Endothelial cell of umbilical vein (primary cell): ENCODE measurements around the gene RAD23B. TPM values are rescaled to one million over a fixed set of nuclear protein-coding genes. Genes with fewer than 3 reads are reported as not detected.

Experiments used
- BruUV-seq: library from RNA; stranded (reverse); fragments of 400-500 nt; replicated peaks from 2 replicates; lab custom pipeline; 2021; lab: Mats Ljungman, UMichigan
- CTCF ChIA-PET: fragments of 300-600, 350-600 bp; sonication (Branson Sonifier 250); formaldehyde crosslinking; loops from one replicate; lab custom pipeline; 2021; ENCODE audit warnings: antibody characterized with exemption, inconsistent platforms; lab: Charles Lee
- POLR2A ChIA-PET: fragments of 300-600, 350-600 bp; sonication (Branson Sonifier 250); formaldehyde crosslinking; loops from one replicate; lab custom pipeline; 2021; ENCODE audit warnings: antibody characterized with exemption, inconsistent platforms; lab: Charles Lee
- DNase-seq: peaks from one replicate; pipeline ENCODE4 v3.0.0-alpha.2; 2011; ENCODE audit warnings: low read depth, low spot score
- FAIRE-seq: peaks from 2 replicates; lab custom pipeline; 2011; peaks lifted over from hg19 to GRCh38; lab: Jason Lieb, UNC
- H2AFZ ChIP-seq: 2 replicates; pipeline ENCODE4 v1.6.0; 2012; ENCODE audit warnings: low read depth, low read length, control low read depth, inconsistent platforms
- H3K27ac ChIP-seq: 2 replicates; pipeline ENCODE4 v1.5.1; 2011; ENCODE audit warnings: low read depth, mild to moderate bottlenecking, control low read depth, low read length, moderate library complexity; ENCODE audit not compliant: insufficient read depth
- H3K27me3 ChIP-seq, 2 experiments: 2 replicates each; pipeline versions ENCODE4 v1.6.0 to v1.6.1; 2011; ENCODE audit warnings: low read length in 2 of 2, mixed read lengths in 1 of 2; ENCODE audit not compliant: control insufficient read depth in 2 of 2, insufficient read depth in 2 of 2
- H3K36me3 ChIP-seq, 2 experiments: 2 replicates in 1 of 2; 3 replicates in 1 of 2; pipeline ENCODE4 v1.5.1; 2011; ENCODE audit warnings: low read length in 2 of 2, mild to moderate bottlenecking in 1 of 2, moderate library complexity in 1 of 2; ENCODE audit not compliant: control insufficient read depth in 2 of 2, insufficient read depth in 2 of 2; ENCODE audit errors: extremely low read depth in 1 of 2
- H3K4me1 ChIP-seq: 3 replicates; pipeline ENCODE4 v1.5.1; 2011; ENCODE audit warnings: mild to moderate bottlenecking, low read length; ENCODE audit not compliant: control insufficient read depth, insufficient read depth; ENCODE audit errors: extremely low read depth
- H3K4me2 ChIP-seq: 2 replicates; pipeline ENCODE4 v1.6.1; 2011; ENCODE audit warnings: low read length, control low read depth, mixed read lengths; ENCODE audit not compliant: insufficient read depth
- H3K4me3 ChIP-seq, 3 experiments: fragments of 200-600 bp in 1 of 3; sonication (generic), shearing (Covaris generic) in 1 of 3; replicated peaks in 1 of 3; 2 replicates each; pipeline ENCODE4 v1.5.1; 2011 to 2016; ENCODE audit warnings: control low read depth in 3 of 3, low read length in 3 of 3, mild to moderate bottlenecking in 2 of 3, inconsistent platforms in 1 of 3, low read depth in 1 of 3, moderate library complexity in 1 of 3; ENCODE audit not compliant: insufficient read depth in 1 of 3
- H3K79me2 ChIP-seq: 2 replicates; pipeline ENCODE4 v1.6.0; 2012; ENCODE audit warnings: low read length, inconsistent platforms; ENCODE audit not compliant: control insufficient read depth, insufficient read depth
- H3K9ac ChIP-seq: replicated peaks from 2 replicates; pipeline ENCODE3; 2011; ENCODE audit warnings: low read length, control low read depth; ENCODE audit not compliant: insufficient read depth; ENCODE audit errors: extremely low read depth
- H3K9me1 ChIP-seq: replicated peaks from 3 replicates; pipeline ENCODE4 v1.6.0; 2011; ENCODE audit warnings: mild to moderate bottlenecking, low read length; ENCODE audit not compliant: control insufficient read depth, insufficient read depth; ENCODE audit errors: extremely low read depth
- H3K9me3 ChIP-seq: replicated peaks from 2 replicates; pipeline ENCODE4 v1.5.1; 2012; ENCODE audit warnings: low read length, inconsistent platforms; ENCODE audit not compliant: control insufficient read depth, insufficient read depth
- H4K20me1 ChIP-seq: replicated peaks from 2 replicates; pipeline ENCODE3; 2011; ENCODE audit warnings: mild to moderate bottlenecking, low read length; ENCODE audit not compliant: control insufficient read depth, insufficient read depth; ENCODE audit errors: extremely low read depth
- CTCF ChIP-seq, 2 donors: IDR thresholded peaks; 1 replicate in 1 of 2; 2 replicates in 1 of 2; pipeline ENCODE4 v1.5.1; 2011; ENCODE audit warnings: low read length in 2 of 2, mild to moderate bottlenecking in 2 of 2, moderate library complexity in 2 of 2, control low read depth in 1 of 2, inconsistent platforms in 1 of 2, low read depth in 1 of 2; ENCODE audit not compliant: insufficient read depth in 1 of 2; ENCODE audit errors: extremely low read depth in 1 of 2
- EZH2 ChIP-seq: IDR thresholded peaks from 2 replicates; pipeline ENCODE4 v1.6.1; 2012; ENCODE audit warnings: borderline replicate concordance, low read depth, mild to moderate bottlenecking, moderate library complexity, low read length, inconsistent platforms; ENCODE audit not compliant: severe bottlenecking
- FOS ChIP-seq: IDR thresholded peaks from 2 replicates; pipeline ENCODE4 v1.6.1; 2011; ENCODE audit warnings: mild to moderate bottlenecking, low read length, moderate library complexity, borderline replicate concordance; ENCODE audit not compliant: insufficient read depth
- GATA2 ChIP-seq: IDR thresholded peaks from 2 replicates; pipeline ENCODE4 v1.7.0; 2011; ENCODE audit warnings: low read depth, mild to moderate bottlenecking, moderate library complexity, mixed read lengths, low read length; ENCODE audit not compliant: insufficient read length, insufficient read depth
- JUN ChIP-seq: IDR thresholded peaks from 2 replicates; pipeline ENCODE4 v1.6.1; 2011; ENCODE audit warnings: borderline replicate concordance, low read depth; ENCODE audit not compliant: insufficient read length, insufficient read depth
- MAX ChIP-seq: IDR thresholded peaks from 2 replicates; pipeline ENCODE4 v1.6.1; 2011; ENCODE audit not compliant: insufficient read depth, insufficient read length
- MYC ChIP-seq: IDR thresholded peaks from one replicate; pipeline ENCODE4 v1.6.1; 2011; ENCODE audit warnings: mild to moderate bottlenecking, low read depth, low read length
- POLR2A ChIP-seq: IDR thresholded peaks from 2 replicates; pipeline ENCODE4 v1.6.1; 2012; ENCODE audit warnings: low read depth, mild to moderate bottlenecking, control low read depth, low read length
- POLR2AphosphoS5 ChIP-seq: IDR thresholded peaks from 2 replicates; pipeline ENCODE4 v1.6.1; 2012; ENCODE audit warnings: low read depth, mild to moderate bottlenecking, control low read depth, low read length, moderate library complexity; ENCODE audit not compliant: insufficient read depth
- dilution Hi-C: fragments of 300-500 bp; cut with MboI; formaldehyde crosslinking; loops from one replicate; pipeline ENCODE4 v1.15.0; 2019; ENCODE audit warnings: low sequenced_read_pairs; ENCODE audit not compliant: extremely low pct_ligation_motif_present
- intact Hi-C: fragments of 100-400 bp; cut with micrococcal nuclease; formaldehyde crosslinking; loops from one replicate; pipeline ENCODE4 v1.10.0; 2022
- polyA plus RNA-seq, 4 experiments: library from polyadenylated mRNA; depleted of rRNA in 3 of 4; stranded (reverse) in 3 of 4; unstranded in 1 of 4; fragments of >200 nt; gene quantifications; 2 replicates each; pipeline versions ENCODE4 v1.2.1 to v1.2.3, GENCODE V29; 2011 to 2012; ENCODE audit warnings: missing spikeins in 1 of 4
- total RNA-seq: library from RNA; stranded (reverse); gene quantifications from 2 replicates; pipeline ENCODE4 v1.2.3, GENCODE V29; 2021

RAD23B gene
- total and polyA plus RNA-seq, 2 donors (not counting 3 experiments of a cell fraction or from before 2014, with no cell fraction given) = 63.8 to 100 TPM

GRCh38 chr9:107313555-107314096, 30.5 kb downstream of the RAD23B start:
- Histone ChIP-seq H3K79me2 (peaks cover 85% of the 10 kb centered on the region), H3K4me1 (no peaks in the 10 kb centered on the region), H3K4me2 (no peak overlapping the region), H3K4me3 (no peak overlapping the region), H4K20me1 (peaks cover 6% of the 10 kb centered on the region), H2AFZ (no peak overlapping the region), H3K27ac (no peak overlapping the region), H3K27me3 (no peaks in the 10 kb centered on the region), H3K9ac (no peak overlapping the region), H3K9me3 (no peaks in the 10 kb centered on the region), H3K36me3 (peaks cover 5 to 13% of the 10 kb centered on the region in 2 experiments), H3K9me1 (no peaks in the 10 kb centered on the region)
- dilution Hi-C loops (no loop called here), intact Hi-C loops (no loop called here)
- ChIA-PET POLR2A (no interaction called here), CTCF (no interaction called here)
- no TSS peak for BruUV-seq
- no peak for FAIRE-seq
- DNase-seq = no peak
- no peak for TF ChIP-seq POLR2AphosphoS5
- no peak for TF ChIP-seq FOS
- TF ChIP-seq CTCF (IDR thresholded peaks at IDR 0.05; ENCODE audit: extremely low read depth in 1 of 2, insufficient read depth in 1 of 2, low read depth in 1 of 2, low read length in 2 of 2) = no peak
- no peak for TF ChIP-seq MAX
- no peak for TF ChIP-seq POLR2A

- Histone ChIP-seq H3K9ac (no peak overlapping the region), H3K27me3 (no peaks in the 10 kb centered on the region), H3K4me1 (no peaks in the 10 kb centered on the region), H4K20me1 (peaks cover 6% of the 10 kb centered on the region), H2AFZ (no peak overlapping the region), H3K4me2 (no peak overlapping the region), H3K79me2 (peaks cover 82% of the 10 kb centered on the region), H3K9me3 (no peaks in the 10 kb centered on the region), H3K9me1 (no peaks in the 10 kb centered on the region), H3K36me3 (peaks cover 5 to 13% of the 10 kb centered on the region in 2 experiments), H3K27ac (no peak overlapping the region), H3K4me3 (no peak overlapping the region)
- POLR2A ChIA-PET = no interaction called here
- TF ChIP-seq MAX (no peak), GATA2 (no peak), POLR2A (no peak), MYC (no peak), FOS (no peak), EZH2 (no peak), POLR2AphosphoS5 (no peak), JUN (no peak), CTCF (IDR thresholded peaks at IDR 0.05; ENCODE audit: extremely low read depth in 1 of 2, insufficient read depth in 1 of 2, low read depth in 1 of 2, low read length in 2 of 2) (no peak)
- DNase-seq (no peak), FAIRE-seq (no peak)
- BruUV-seq = no TSS peak
- CTCF ChIA-PET = no interaction called here
- intact Hi-C loops (no loop called here), dilution Hi-C loops (no loop called here)
Measured at GRCh38 chr9:107314763-107315162, 31.7 kb downstream of the RAD23B start.
